ENCODE data around the gene FUT4. TPM values are rescaled to one million over a fixed set of nuclear protein-coding genes. Genes with fewer than 3 reads are reported as not detected.

FUT4 gene
- total RNA-seq, 2 donors from 2014 or later = 3.3 to 3.4 TPM

DNA sequence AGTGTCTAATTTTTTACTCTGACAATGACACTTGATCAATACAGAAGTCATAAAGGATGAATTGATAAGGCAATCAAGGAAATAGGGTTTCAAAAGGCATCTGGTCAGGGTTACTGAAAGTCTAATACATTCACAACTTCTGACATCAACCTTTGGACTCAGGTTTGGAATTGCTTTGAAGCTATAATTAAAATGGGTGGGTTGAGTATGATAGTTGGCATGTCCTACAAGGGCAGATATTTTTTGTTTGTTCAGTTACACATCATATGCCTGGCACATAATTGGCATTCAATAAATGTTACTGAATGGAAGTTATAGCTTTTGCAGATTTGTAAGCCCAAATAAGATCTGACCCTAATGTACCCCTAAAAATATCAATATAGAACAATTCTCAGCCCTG is 7.3 kb upstream of the FUT4 start:
- DNase-seq (ENCODE audit: low spot score) = no peak
- H3K4me3 ChIP-seq = no peak overlapping the region

DNA sequence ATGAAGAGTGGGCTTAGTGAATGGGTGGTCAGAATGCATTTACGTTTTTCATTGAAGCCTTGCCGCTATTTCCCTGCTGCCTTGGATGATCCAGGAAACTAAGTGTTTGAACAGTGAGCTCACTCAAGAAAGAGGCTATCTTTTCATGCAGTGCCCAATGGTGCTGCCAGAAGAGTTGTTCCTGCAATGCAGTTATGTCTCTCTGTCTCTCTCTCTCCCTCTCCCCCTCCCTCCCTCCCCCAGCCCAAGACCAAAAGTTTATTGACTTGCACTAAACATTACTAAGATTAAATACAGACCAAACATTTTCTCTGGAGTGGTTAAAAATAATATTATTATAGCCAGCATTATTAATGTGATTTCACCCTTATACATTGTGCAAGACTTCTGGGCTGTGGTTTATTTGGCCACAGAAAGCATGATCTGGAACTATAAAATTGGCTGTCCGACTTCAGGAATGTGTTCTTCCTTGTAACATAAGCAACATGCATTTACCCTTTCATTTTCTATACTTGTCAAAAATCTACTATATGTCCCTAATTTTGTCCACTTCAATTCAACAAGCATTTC is 6.6 kb upstream of the FUT4 start:
- peak overlapping the region in 1 of 2 donors; percentile 19 for H3K27ac ChIP-seq
- TF ChIP-seq, protein P1, sequence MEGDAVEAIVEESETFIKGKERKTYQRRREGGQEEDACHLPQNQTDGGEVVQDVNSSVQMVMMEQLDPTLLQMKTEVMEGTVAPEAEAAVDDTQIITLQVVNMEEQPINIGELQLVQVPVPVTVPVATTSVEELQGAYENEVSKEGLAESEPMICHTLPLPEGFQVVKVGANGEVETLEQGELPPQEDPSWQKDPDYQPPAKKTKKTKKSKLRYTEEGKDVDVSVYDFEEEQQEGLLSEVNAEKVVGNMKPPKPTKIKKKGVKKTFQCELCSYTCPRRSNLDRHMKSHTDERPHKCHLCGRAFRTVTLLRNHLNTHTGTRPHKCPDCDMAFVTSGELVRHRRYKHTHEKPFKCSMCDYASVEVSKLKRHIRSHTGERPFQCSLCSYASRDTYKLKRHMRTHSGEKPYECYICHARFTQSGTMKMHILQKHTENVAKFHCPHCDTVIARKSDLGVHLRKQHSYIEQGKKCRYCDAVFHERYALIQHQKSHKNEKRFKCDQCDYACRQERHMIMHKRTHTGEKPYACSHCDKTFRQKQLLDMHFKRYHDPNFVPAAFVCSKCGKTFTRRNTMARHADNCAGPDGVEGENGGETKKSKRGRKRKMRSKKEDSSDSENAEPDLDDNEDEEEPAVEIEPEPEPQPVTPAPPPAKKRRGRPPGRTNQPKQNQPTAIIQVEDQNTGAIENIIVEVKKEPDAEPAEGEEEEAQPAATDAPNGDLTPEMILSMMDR (IDR thresholded peaks at IDR 0.05) = no peak
- no peak for DNase-seq (ENCODE audit: low spot score)
- no peaks in the 10 kb centered on the region for H3K36me3 ChIP-seq
- no peaks in the 10 kb centered on the region for H3K27me3 ChIP-seq
- peaks cover 0 to 7% of the 10 kb centered on the region in 2 donors for H3K4me1 ChIP-seq
- H3K9me3 ChIP-seq = no peaks in the 10 kb centered on the region
- no peak overlapping the region for H3K4me3 ChIP-seq

More for the DNA sequence above, 7.3 kb upstream of the FUT4 start:
- H3K4me1 ChIP-seq = peaks cover 0 to 7% of the 10 kb centered on the region in 2 donors
- H3K27ac ChIP-seq = peak overlapping the region in 1 of 2 donors; percentile 19
- H3K9me3 ChIP-seq = no peaks in the 10 kb centered on the region
- H3K36me3 ChIP-seq = no peaks in the 10 kb centered on the region
- TF ChIP-seq, protein P1 (IDR thresholded peaks at IDR 0.05) = no peak
- no peaks in the 10 kb centered on the region for H3K27me3 ChIP-seq

DNA sequence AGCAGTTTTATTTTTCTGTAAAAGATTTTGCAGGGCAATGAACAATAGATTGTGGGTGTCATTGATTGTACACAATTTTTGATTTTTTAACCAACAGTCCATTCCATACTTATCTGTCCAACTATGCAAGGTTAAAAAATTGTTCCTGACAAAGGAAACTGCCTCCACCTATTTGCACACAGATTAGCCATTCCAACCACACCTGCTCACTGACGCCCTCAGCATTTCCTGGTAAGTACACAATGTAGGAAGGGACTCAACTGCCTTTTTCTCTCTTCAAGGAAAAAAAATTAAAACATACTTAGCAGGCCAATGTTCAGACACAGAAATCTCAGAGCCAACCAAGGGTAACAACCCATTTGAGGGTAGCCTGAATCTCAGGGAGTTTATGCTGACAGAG is 4.3 kb upstream of the FUT4 start:
- Histone ChIP-seq H3K27me3 (no peaks in the 10 kb centered on the region), H3K4me1 (peaks cover 0 to 9% of the 10 kb centered on the region in 2 donors), H3K36me3 (no peaks in the 10 kb centered on the region), H3K4me3 (no peak overlapping the region), H3K27ac (no peak overlapping the region), H3K9me3 (no peaks in the 10 kb centered on the region)
- TF ChIP-seq, protein P1 (IDR thresholded peaks at IDR 0.05) = no peak
- no peak for DNase-seq (ENCODE audit: low spot score)

DNA sequence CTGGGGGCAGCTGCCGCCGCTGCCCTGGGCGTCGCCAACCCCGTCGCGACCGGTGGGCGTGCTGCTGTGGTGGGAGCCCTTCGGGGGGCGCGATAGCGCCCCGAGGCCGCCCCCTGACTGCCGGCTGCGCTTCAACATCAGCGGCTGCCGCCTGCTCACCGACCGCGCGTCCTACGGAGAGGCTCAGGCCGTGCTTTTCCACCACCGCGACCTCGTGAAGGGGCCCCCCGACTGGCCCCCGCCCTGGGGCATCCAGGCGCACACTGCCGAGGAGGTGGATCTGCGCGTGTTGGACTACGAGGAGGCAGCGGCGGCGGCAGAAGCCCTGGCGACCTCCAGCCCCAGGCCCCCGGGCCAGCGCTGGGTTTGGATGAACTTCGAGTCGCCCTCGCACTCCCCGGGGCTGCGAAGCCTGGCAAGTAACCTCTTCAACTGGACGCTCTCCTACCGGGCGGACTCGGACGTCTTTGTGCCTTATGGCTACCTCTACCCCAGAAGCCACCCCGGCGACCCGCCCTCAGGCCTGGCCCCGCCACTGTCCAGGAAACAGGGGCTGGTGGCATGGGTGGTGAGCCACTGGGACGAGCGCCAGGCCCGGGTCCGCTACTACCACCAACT is 1.0 kb downstream of the FUT4 start:
- peak overlapping the region; percentile 90 to 96 for H3K27ac ChIP-seq
- H3K36me3 ChIP-seq = no peaks in the 10 kb centered on the region
- TF ChIP-seq, protein P1 (IDR thresholded peaks at IDR 0.05) = no peak
- no peak for DNase-seq (ENCODE audit: low spot score)
- H3K4me1 ChIP-seq = peaks cover 0 to 49% of the 10 kb centered on the region in 2 donors
- H3K4me3 ChIP-seq = peak overlapping the region; percentile 59 to 69
- H3K9me3 ChIP-seq = no peaks in the 10 kb centered on the region
- no peaks in the 10 kb centered on the region for H3K27me3 ChIP-seq

GRCh38 chr11:94545264-94546161 is 1.8 kb downstream of the FUT4 start:
- Histone ChIP-seq H3K4me1 (peaks cover 0 to 49% of the 10 kb centered on the region in 2 donors), H3K9me3 (no peaks in the 10 kb centered on the region), H3K36me3 (no peaks in the 10 kb centered on the region), H3K27me3 (no peaks in the 10 kb centered on the region), H3K27ac (peak overlapping the region; percentile 90 to 96), H3K4me3 (peak overlapping the region; percentile 59 to 69)
- TF ChIP-seq, protein P1 (IDR thresholded peaks at IDR 0.05) = no peak
- no peak for DNase-seq (ENCODE audit: low spot score)
